GM19351 (cell line): ENCODE data around the gene TIPARP.

Experiments used
- ATAC-seq: cut with Tn5 transposase; IDR thresholded peaks from one replicate; pipeline ENCODE4 v1.9.1; 2021; ENCODE audit warnings: mild to moderate bottlenecking, moderate library complexity; ENCODE audit not compliant: unreplicated experiment

Gene TIPARP

GRCh38 chr3:156675830-156676767, 1.7 kb downstream of the TIPARP start:
- ATAC-seq, result no peak

- ATAC-seq, result no peak
Measured at GRCh38 chr3:156676768-156677479, 2.5 kb downstream of the TIPARP start.

GRCh38 chr3:156677536-156677935, 3.1 kb downstream of the TIPARP start:
- no peak for ATAC-seq

GRCh38 chr3:156678197-156678596, 3.8 kb downstream of the TIPARP start:
- ATAC-seq, result no peak

GRCh38 chr3:156680243-156680914, 6.0 kb downstream of the TIPARP start:
- no peak for ATAC-seq

- peak; percentile 84 for ATAC-seq
Measured at GRCh38 chr3:156681002-156681401, 6.6 kb downstream of the TIPARP start.

GRCh38 chr3:156682501-156682900, 8.1 kb downstream of the TIPARP start:
- ATAC-seq, result no peak

GRCh38 chr3:156682963-156683362, 8.6 kb downstream of the TIPARP start:
- no peak for ATAC-seq

- peak; percentile 28 for ATAC-seq
Measured at GRCh38 chr3:156685198-156685597, 10.8 kb downstream of the TIPARP start.

GRCh38 chr3:156685752-156686151, 11.4 kb downstream of the TIPARP start:
- no peak for ATAC-seq

GRCh38 chr3:156687023-156687422, 12.6 kb downstream of the TIPARP start:
- peak; percentile 36 for ATAC-seq

- ATAC-seq, result no peak
Measured at GRCh38 chr3:156688632-156689452, 14.5 kb downstream of the TIPARP start.

- no peak for ATAC-seq
Measured at GRCh38 chr3:156689608-156690007, 15.2 kb downstream of the TIPARP start.

GRCh38 chr3:156691920-156692319, 17.5 kb downstream of the TIPARP start:
- no peak for ATAC-seq

- no peak for ATAC-seq
Measured at GRCh38 chr3:156693166-156693565, 18.8 kb downstream of the TIPARP start.

- ATAC-seq, result no peak
Measured at GRCh38 chr3:156694536-156694935, 20.1 kb downstream of the TIPARP start.

- ATAC-seq, result no peak
Measured at GRCh38 chr3:156702367-156702766, 28.0 kb downstream of the TIPARP start.

GRCh38 chr3:156704370-156705036, 30.1 kb downstream of the TIPARP start:
- ATAC-seq, result no peak

- ATAC-seq, result peak; percentile 74
Measured at GRCh38 chr3:156705761-156706616, 31.6 kb downstream of the TIPARP start.
